DOHH2 (cell line): ENCODE measurements around the gene ZFHX3.

Source experiments
- CTCF ChIP-seq: fragments of 200-600 bp; sonication (generic); IDR thresholded peaks from one replicate; pipeline ENCODE4 v1.5.1; 2014; ENCODE audit warnings: antibody characterized with exemption, mild to moderate bottlenecking, low read depth, low read length; ENCODE audit not compliant: poor library complexity, severe bottlenecking
- EZH2phosphoT487 ChIP-seq: fragments of 200-600 bp; sonication (generic); IDR thresholded peaks from 2 replicates; pipeline ENCODE4 v1.6.1; 2017; ENCODE audit warnings: borderline replicate concordance, mild to moderate bottlenecking, antibody characterized with exemption, low read length, moderate library complexity, mixed read lengths

GRCh38 chr16:72835086-72835485, 212.8 kb downstream of the ZFHX3 start:
- TF ChIP-seq CTCF (no peak), EZH2phosphoT487 (no peak)
